GM12873 (cell line): ENCODE measurements around the gene RPL18A.

ENCODE experiments used
- TF ChIP-seq, protein P1 (sequence below): IDR thresholded peaks from 2 replicates; pipeline ENCODE4 v1.5.1; 2012; ENCODE audit warnings: low read depth, mild to moderate bottlenecking, moderate library complexity, low read length, control low read depth; ENCODE audit not compliant: insufficient read depth; ENCODE audit errors: missing control alignments

Gene RPL18A

DNA sequence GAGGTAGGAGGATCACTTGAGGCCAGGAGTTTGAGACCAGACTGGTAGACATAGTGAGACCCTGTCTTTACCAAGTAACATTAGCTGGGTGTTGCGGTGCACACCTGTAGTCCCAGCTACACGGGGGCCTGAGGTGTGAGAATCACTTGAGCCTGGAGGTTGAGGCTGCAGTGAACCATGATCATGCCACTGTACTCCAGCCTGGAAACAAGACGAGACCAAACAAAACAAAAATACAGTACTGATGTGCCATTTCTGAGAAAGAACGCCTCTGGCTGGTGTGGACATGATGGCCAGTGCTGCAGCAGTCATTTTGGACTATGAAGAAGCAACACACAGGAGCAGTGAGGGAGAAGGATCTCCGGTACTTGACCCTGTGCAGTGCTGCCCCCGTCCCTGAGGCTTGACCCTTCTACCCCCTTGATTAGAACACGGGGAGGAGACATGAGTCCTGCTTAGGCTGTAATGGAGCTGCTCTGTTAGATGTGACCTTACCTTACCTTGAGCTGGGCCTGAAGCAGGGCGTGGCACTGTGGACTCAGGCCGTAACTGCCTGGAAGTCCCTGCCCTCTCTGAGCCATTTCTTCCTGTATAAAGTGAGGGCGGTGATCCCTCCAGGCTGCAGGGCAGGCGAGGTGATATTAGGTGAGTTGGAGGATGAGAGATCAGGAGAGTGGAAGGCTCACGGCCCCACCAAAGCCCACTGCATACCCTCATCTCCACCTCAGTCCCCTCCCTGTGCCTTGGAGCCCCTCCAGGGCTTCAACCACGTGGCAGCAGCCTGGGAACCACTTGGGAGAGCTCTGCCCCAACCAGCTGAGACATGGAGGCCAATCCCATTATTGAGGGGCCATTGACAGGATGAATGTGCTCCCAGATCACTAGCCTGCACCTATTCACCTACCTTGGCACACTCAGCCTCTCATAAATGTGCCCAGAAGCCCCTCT is 5.9 kb downstream of the RPL18A start:
- TF ChIP-seq, protein P1, sequence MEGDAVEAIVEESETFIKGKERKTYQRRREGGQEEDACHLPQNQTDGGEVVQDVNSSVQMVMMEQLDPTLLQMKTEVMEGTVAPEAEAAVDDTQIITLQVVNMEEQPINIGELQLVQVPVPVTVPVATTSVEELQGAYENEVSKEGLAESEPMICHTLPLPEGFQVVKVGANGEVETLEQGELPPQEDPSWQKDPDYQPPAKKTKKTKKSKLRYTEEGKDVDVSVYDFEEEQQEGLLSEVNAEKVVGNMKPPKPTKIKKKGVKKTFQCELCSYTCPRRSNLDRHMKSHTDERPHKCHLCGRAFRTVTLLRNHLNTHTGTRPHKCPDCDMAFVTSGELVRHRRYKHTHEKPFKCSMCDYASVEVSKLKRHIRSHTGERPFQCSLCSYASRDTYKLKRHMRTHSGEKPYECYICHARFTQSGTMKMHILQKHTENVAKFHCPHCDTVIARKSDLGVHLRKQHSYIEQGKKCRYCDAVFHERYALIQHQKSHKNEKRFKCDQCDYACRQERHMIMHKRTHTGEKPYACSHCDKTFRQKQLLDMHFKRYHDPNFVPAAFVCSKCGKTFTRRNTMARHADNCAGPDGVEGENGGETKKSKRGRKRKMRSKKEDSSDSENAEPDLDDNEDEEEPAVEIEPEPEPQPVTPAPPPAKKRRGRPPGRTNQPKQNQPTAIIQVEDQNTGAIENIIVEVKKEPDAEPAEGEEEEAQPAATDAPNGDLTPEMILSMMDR: no peak

GRCh38 chr19:17866312-17866963 is 6.7 kb downstream of the RPL18A start:
- TF ChIP-seq, protein P1: no peak

DNA sequence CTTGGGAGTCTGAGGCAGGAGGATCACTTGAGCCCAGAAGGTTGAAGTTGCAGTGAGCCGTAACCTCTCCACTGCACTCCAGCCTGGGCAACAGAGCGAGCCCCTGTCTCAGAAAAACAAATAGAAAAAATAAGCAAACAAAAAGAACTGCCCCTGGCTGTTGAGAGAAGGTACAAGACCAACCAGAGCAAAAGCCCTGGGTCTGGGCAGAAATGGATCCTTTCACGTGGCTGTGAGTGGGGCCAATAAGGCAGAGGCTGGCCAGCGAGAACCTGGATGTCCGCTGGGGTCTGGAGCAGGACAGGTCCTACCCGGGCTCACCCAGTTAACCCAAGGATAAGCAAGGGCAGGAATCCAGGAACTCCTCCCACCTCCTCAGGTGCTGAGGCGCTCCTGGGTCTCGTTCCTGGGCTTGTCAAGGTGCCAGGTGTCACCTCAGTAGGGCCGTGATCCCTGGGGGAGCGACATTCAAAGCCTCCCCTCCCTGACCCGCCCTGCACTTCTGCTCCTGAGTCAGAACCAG is 7.3 kb downstream of the RPL18A start:
- TF ChIP-seq, protein P1: no peak

DNA sequence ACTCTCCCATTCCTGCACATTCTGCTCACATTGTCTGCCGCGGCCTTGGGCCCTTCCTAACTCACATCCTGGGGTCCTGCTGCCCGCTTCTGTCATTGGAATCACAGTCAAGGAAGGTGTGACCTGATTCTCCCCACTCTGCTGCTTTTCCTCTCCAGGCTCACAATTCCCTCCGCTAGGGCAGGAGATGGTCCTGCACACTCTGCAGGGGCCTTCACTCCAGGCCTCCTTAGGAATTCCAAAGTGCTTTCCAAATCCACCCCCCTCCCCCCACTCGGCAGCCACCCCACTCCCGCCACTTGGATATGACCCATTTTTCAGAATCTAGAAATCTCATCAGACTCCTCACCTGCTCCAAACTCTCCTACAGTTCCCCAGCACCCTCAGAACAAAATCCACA is 9.0 kb downstream of the RPL18A start:
- TF ChIP-seq, protein P1: no peak

GRCh38 chr19:17869114-17869608 is 9.5 kb downstream of the RPL18A start:
- TF ChIP-seq, protein P1: no peak

DNA sequence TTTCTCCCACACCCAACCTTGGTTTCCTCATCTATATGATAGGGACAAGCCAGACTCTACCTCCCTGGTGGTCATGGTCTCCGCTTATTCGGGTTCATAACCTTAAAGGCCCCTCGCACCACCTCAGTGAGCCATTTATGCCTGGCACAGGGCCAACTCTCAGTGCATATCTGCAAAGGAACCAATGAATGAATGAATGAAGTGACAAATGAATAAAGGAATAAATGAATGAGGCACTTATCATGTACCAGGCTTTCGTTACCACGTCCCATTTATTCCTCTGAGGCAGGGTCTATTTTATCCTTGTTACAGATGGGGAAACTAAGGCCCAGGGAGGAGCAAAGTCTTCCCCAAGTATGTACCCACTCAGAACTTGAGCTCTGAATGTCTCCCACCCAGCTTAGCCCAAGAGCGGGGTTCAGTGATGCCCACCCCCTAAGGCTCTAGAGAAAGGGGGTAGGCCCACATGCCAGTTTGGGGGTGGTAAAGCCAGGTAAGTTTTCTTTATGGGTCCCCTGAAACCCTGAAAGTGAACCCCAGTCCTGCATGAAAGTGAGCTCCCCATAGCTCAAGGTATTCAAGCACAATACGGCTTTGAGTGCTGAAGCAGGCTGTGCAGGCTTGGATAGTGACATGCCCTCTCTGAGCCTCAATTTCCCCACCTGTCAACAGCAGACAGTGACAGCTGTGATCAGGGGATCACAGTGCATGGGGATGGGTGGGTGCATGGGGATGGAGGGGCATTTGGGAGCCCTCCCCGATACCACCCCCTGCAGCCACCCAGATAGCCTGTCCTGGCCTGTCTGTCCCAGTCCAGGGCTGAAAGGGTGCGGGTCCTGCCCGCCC is 11.5 kb downstream of the RPL18A start:
- TF ChIP-seq, protein P1: no peak
